ENCODE data around the gene HMCN2. TPM values are rescaled to one million over a fixed set of nuclear protein-coding genes. Genes with fewer than 3 reads are reported as not detected.

HMCN2 gene
- total and polyA plus RNA-seq, 2 of the 4 experiments (the other 2 are of a cell fraction), result 0.02 TPM; not detected in 1

- Histone ChIP-seq H3K56ac (ENCODE audit: extremely low read depth, insufficient read depth, low read length) (no peak overlapping the region), H4K8ac (ENCODE audit: low read depth in 2 of 2, low read length in 2 of 2) (no peak overlapping the region), H2BK20ac (ENCODE audit: low read depth, low read length) (no peak overlapping the region), H2BK15ac (ENCODE audit: low read depth, low read length) (no peak overlapping the region), H3K9me3 (ENCODE audit: control insufficient read depth, insufficient read depth, low read length) (no peaks in the 10 kb centered on the region), H2BK120ac (ENCODE audit: low read depth, low read length) (no peak overlapping the region), H3K27ac (ENCODE audit: insufficient read depth, low read length) (no peak overlapping the region), H4K20me1 (ENCODE audit: insufficient read depth, low read length) (no peaks in the 10 kb centered on the region), H3K4me3 (ENCODE audit: insufficient read depth, low read depth, low read length) (no peak overlapping the region), H3K4me1 (ENCODE audit: control insufficient read depth, insufficient read depth, low read length) (no peaks in the 10 kb centered on the region), H4K5ac (ENCODE audit: low read depth, low read length) (no peak overlapping the region), H4K91ac (ENCODE audit: insufficient read depth, low read depth, low read length) (no peak overlapping the region), H2AFZ (replicated peaks; ENCODE audit: low read length, poor library complexity) (no peak overlapping the region), H2AK9ac (replicated peaks; ENCODE audit: low read depth, low read length, poor library complexity) (no peak overlapping the region), H3K27me3 (ENCODE audit: control insufficient read depth, insufficient read depth, low read length) (peaks cover 37% of the 10 kb centered on the region), H3K18ac (ENCODE audit: low read depth, low read length) (no peak overlapping the region), H2AK5ac (ENCODE audit: low read depth, low read length) (no peak overlapping the region), H3K9ac (ENCODE audit: low read depth, low read length) (no peak overlapping the region), H3K4me2 (ENCODE audit: low read depth, low read length) (no peak overlapping the region), H3K4ac (ENCODE audit: low read depth, low read length) (no peak overlapping the region), H3K9me1 (ENCODE audit: insufficient read depth, low read length) (no peaks in the 10 kb centered on the region), H3K23ac (ENCODE audit: low read depth, low read length) (no peak overlapping the region), H3K79me1 (ENCODE audit: low read depth in 1 of 2, low read length in 2 of 2) (no peaks in the 10 kb centered on the region), H3K14ac (replicated peaks; ENCODE audit: low read depth, low read length) (no peak overlapping the region), H3K36me3 (ENCODE audit: control insufficient read depth, insufficient read depth, low read length) (no peaks in the 10 kb centered on the region), H2BK5ac (ENCODE audit: low read depth, low read length, poor library complexity, severe bottlenecking) (no peak overlapping the region)
- DNase-seq (no peak), ATAC-seq (ENCODE audit: low read depth) (no peak)
- intact Hi-C loops (cut with micrococcal nuclease) (no loop called here), dilution Hi-C loops (cut with HindIII; ENCODE audit: low sequenced_read_pairs, unreplicated experiment) (no loop called here), in situ Hi-C loops (cut with MboI; ENCODE audit: low sequenced_read_pairs) (no loop called here)
- WGBS, 2 experiments (ENCODE audit: extremely low coverage in 2 of 2, insufficient read length in 1 of 2), result 50% methylated on average over 2 of the region's 7 CpGs; no CpG with 5 or more reads in 1 of the 2 experiments
- no peak for TF ChIP-seq MAFK (IDR thresholded peaks at IDR 0.05; ENCODE audit: low read depth, low read length)
- TF ChIP-seq BHLHE40 (IDR thresholded peaks at IDR 0.05; ENCODE audit: low read depth, low read length), result no peak
- TF ChIP-seq FOS (IDR thresholded peaks at IDR 0.05; ENCODE audit: low read depth, low read length), result no peak
- no peak for TF ChIP-seq SMC3 (IDR thresholded peaks at IDR 0.05; ENCODE audit: low read depth, low read length)
- TF ChIP-seq MAZ (IDR thresholded peaks at IDR 0.05; ENCODE audit: borderline replicate concordance, low read depth, low read length), result no peak
- no peak for TF ChIP-seq POLR2A (IDR thresholded peaks at IDR 0.05; ENCODE audit: low read depth, low read length)
- no peak for TF ChIP-seq NFE2L2 (IDR thresholded peaks at IDR 0.05; ENCODE audit: low read depth, low read length)
- ChIA-PET CTCF (no interaction called here), POLR2A (ENCODE audit: unreplicated experiment) (no interaction called here)
- no TSS peak for BruUV-seq (replicated peaks)
Observed at GRCh38 chr9:130370226-130370625, 104.7 kb downstream of the HMCN2 start.
